GM12878 (cell line): ENCODE results near the gene BIRC6. TPM values are rescaled to one million over a fixed set of nuclear protein-coding genes. Genes with fewer than 3 reads are reported as not detected.

Experiments used
- BACH1 ChIP-seq: fragments of 450-650 bp; IDR thresholded peaks from 2 replicates; pipeline ENCODE4 v1.6.1; 2017; ENCODE audit warnings: mild to moderate bottlenecking, borderline replicate concordance
- BCL11A ChIP-seq: IDR thresholded peaks from 2 replicates; pipeline ENCODE4 v1.6.1; 2011; ENCODE audit warnings: low read depth, low read length
- CBX3 ChIP-seq: fragments of 200-600 bp; sonication (generic); IDR thresholded peaks from 2 replicates; pipeline ENCODE4 v1.6.1; 2016; ENCODE audit warnings: low read depth, borderline replicate concordance
- CBX5 ChIP-seq: sonication (generic); IDR thresholded peaks from 2 replicates; pipeline ENCODE4 v1.6.1; 2016; ENCODE audit warnings: low read depth, moderate library complexity, mild to moderate bottlenecking, inconsistent platforms
- CEBPB ChIP-seq, 2 experiments: fragments of 150-350 bp in 1 of 2; IDR thresholded peaks; 2 replicates each; pipeline ENCODE4 v1.6.1; 2012 to 2014; ENCODE audit warnings: low read depth in 2 of 2, low read length in 2 of 2, borderline replicate concordance in 1 of 2, inconsistent platforms in 1 of 2
- ELK1 ChIP-seq: IDR thresholded peaks from 2 replicates; pipeline ENCODE4 v1.6.1; 2012; ENCODE audit warnings: low read depth, low read length, improper control_type of control experiment
- FOXK2 ChIP-seq: fragments of 450-650 bp; IDR thresholded peaks from 2 replicates; pipeline ENCODE4 v1.6.1; 2017; ENCODE audit warnings: mild to moderate bottlenecking, moderate library complexity
- FOXM1 ChIP-seq: IDR thresholded peaks from 2 replicates; pipeline ENCODE4 v1.6.1; 2012; ENCODE audit warnings: low read depth, mild to moderate bottlenecking, inconsistent platforms, low read length, moderate library complexity
- GATAD2B ChIP-seq: fragments of 450-650 bp; conservative IDR thresholded peaks from 2 replicates; pipeline ENCODE4 v1.6.1; 2017; ENCODE audit warnings: low read depth, mild to moderate bottlenecking, moderate library complexity
- KLF5 ChIP-seq: fragments of 450-650 bp; IDR thresholded peaks from 2 replicates; pipeline ENCODE4 v1.6.1; 2014; ENCODE audit warnings: mild to moderate bottlenecking; ENCODE audit not compliant: partially characterized antibody
- MEF2B ChIP-seq: fragments of 450-650 bp; IDR thresholded peaks from 2 replicates; pipeline ENCODE4 v1.6.1; 2018; ENCODE audit warnings: mild to moderate bottlenecking, moderate library complexity; ENCODE audit not compliant: partially characterized antibody, poor library complexity, severe bottlenecking
- NFIC ChIP-seq: IDR thresholded peaks from 2 replicates; pipeline ENCODE4 v1.6.1; 2012; ENCODE audit warnings: low read depth, mild to moderate bottlenecking, inconsistent platforms, low read length, moderate library complexity
- NFYA ChIP-seq: IDR thresholded peaks from 2 replicates; pipeline ENCODE4 v1.6.1; 2011; ENCODE audit warnings: low read depth, mild to moderate bottlenecking, low read length, improper control_type of control experiment, borderline replicate concordance
- PML ChIP-seq: IDR thresholded peaks from 2 replicates; pipeline ENCODE4 v1.6.1; 2012; ENCODE audit warnings: low read length, inconsistent platforms
- POLR2AphosphoS5 ChIP-seq: IDR thresholded peaks from 2 replicates; pipeline ENCODE4 v1.6.1; 2011; ENCODE audit warnings: mild to moderate bottlenecking, low read length, inconsistent platforms
- RELB ChIP-seq: fragments of 450-650 bp; IDR thresholded peaks from 2 replicates; pipeline ENCODE4 v1.6.1; 2017; ENCODE audit warnings: low read depth, mild to moderate bottlenecking, moderate library complexity
- RUNX3 ChIP-seq: IDR thresholded peaks from 2 replicates; pipeline ENCODE4 v1.6.1; 2012; ENCODE audit warnings: low read length, inconsistent platforms
- SUPT20H ChIP-seq: IDR thresholded peaks from 2 replicates; pipeline ENCODE4 v1.6.1; 2011; ENCODE audit warnings: low read depth, mild to moderate bottlenecking, low read length, moderate library complexity, borderline replicate concordance; ENCODE audit not compliant: control insufficient read depth
- TAF1 ChIP-seq: IDR thresholded peaks from 2 replicates; pipeline ENCODE4 v1.6.1; 2011; ENCODE audit warnings: mild to moderate bottlenecking, low read depth, low read length, borderline replicate concordance
- ZBED1 ChIP-seq: IDR thresholded peaks from 2 replicates; pipeline ENCODE4 v1.6.1; 2016; ENCODE audit warnings: borderline replicate concordance
- ZNF274 ChIP-seq: IDR thresholded peaks from one replicate; pipeline ENCODE4 v1.8.0; 2011; ENCODE audit not compliant: insufficient read length, insufficient read depth
- polyA plus RNA-seq, 11 experiments: library from polyadenylated mRNA; depleted of rRNA in 4 of 11; unstranded in 6 of 11; stranded (reverse) in 5 of 11; fragments of >200 nt; fragmentation: Nextera tagmentation in 4 of 11; fragmentation: Illumina TruSeq in 1 of 11; extraction: Ambion mirVana in 4 of 11; extraction: Trizol in 1 of 11; gene quantifications; 1 replicate in 1 of 11; 2 replicates in 10 of 11; pipeline versions ENCODE4 v1.2.1 to v1.2.3, GENCODE V29; 2011 to 2016; ENCODE audit warnings: inconsistent platforms in 2 of 11, missing spikeins in 2 of 11, low read depth in 1 of 11
- total RNA-seq, 4 experiments: library from RNA; depleted of rRNA in 3 of 4; stranded (reverse); fragments of >200 nt in 3 of 4; fragmentation: Illumina TruSeq in 1 of 4; extraction: Trizol in 1 of 4; gene quantifications; 2 replicates each; pipeline versions ENCODE4 v1.2.1 to v1.2.3, GENCODE V29; 2013 to 2021
- TF ChIP-seq, protein P1 (sequence below): IDR thresholded peaks from 2 replicates; pipeline ENCODE4 v1.6.1; 2011; ENCODE audit warnings: borderline replicate concordance, low read depth, mild to moderate bottlenecking, moderate library complexity, mixed read lengths, low read length; ENCODE audit not compliant: insufficient read depth; ENCODE audit errors: extremely low read length
- TF ChIP-seq, protein P2 (sequence below): fragments of 450-650 bp; IDR thresholded peaks from 2 replicates; pipeline ENCODE4 v1.6.1; 2017; ENCODE audit warnings: mild to moderate bottlenecking, low read depth, inconsistent platforms; ENCODE audit not compliant: poor library complexity, severe bottlenecking
- TF ChIP-seq, protein P3 (sequence below): IDR thresholded peaks from 2 replicates; pipeline ENCODE4 v1.6.1; 2011; ENCODE audit warnings: mild to moderate bottlenecking, low read depth, low read length, moderate library complexity; ENCODE audit not compliant: insufficient replicate concordance

Gene BIRC6
- total and polyA plus RNA-seq, 10 of the 15 experiments (the other 5 are each of a cell fraction or from before 2014, with no cell fraction given), result 18.8 to 118 (median 55.0) TPM

DNA sequence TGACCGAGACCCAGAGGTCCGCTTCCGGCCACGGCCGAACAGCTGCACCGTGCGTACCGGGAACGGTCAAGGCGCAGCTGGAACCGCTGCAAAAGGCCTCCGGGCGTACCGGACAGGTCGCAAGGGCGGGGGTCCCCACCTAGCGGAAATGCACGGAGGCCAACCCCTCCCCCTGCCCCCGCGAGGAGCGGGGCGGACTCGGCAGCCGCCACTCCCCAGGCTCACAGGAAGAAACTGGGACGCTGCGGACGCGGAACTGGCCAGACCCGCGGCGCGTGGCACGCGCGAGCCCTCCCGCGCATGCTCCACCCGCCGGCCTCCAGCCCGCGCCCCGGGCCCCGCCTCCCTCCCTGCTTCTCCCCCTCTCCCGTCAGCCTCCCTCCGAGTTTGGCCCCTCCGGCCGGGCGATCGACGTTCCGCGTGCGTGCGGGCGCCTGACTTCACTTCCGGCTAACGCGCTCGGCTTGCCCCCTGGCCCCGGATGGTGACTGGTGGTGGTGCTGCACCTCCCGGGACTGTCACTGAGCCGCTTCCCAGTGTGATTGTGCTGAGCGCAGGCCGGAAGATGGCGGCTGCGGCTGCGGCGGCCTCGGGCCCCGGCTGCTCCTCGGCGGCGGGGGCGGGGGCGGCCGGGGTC lies at the start of gene BIRC6 (continued):
- TF ChIP-seq BCL11A, result no peak
- TF ChIP-seq FOXK2, result no peak
- peak; percentile 84 for TF ChIP-seq ELK1
- peak; percentile 66; the same call in 1 of the 2 replicates for TF ChIP-seq CBX5
- TF ChIP-seq ZBED1, result no peak; the same call in 1 of the 2 replicates
- TF ChIP-seq, protein P1, sequence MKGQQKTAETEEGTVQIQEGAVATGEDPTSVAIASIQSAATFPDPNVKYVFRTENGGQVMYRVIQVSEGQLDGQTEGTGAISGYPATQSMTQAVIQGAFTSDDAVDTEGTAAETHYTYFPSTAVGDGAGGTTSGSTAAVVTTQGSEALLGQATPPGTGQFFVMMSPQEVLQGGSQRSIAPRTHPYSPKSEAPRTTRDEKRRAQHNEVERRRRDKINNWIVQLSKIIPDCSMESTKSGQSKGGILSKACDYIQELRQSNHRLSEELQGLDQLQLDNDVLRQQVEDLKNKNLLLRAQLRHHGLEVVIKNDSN, result peak; percentile 23
- peak; percentile 49; the same call in 1 of the 2 replicates for TF ChIP-seq RELB
- TF ChIP-seq NFIC, result no peak
- peak; percentile 75; the same call in 1 of the 2 replicates for TF ChIP-seq PML
- no peak; the same call in 1 of the 2 replicates for TF ChIP-seq RUNX3
- peak; percentile 91 for TF ChIP-seq TAF1
- peak; percentile 97 for TF ChIP-seq GATAD2B
- no peak for TF ChIP-seq NFYA
- peak; percentile 81 for TF ChIP-seq BACH1
- no peak for TF ChIP-seq MEF2B
- TF ChIP-seq POLR2AphosphoS5, result peak; percentile 95
- no peak for TF ChIP-seq SUPT20H
- no peak for TF ChIP-seq FOXM1
- no peak for TF ChIP-seq KLF5
- TF ChIP-seq, protein P2, sequence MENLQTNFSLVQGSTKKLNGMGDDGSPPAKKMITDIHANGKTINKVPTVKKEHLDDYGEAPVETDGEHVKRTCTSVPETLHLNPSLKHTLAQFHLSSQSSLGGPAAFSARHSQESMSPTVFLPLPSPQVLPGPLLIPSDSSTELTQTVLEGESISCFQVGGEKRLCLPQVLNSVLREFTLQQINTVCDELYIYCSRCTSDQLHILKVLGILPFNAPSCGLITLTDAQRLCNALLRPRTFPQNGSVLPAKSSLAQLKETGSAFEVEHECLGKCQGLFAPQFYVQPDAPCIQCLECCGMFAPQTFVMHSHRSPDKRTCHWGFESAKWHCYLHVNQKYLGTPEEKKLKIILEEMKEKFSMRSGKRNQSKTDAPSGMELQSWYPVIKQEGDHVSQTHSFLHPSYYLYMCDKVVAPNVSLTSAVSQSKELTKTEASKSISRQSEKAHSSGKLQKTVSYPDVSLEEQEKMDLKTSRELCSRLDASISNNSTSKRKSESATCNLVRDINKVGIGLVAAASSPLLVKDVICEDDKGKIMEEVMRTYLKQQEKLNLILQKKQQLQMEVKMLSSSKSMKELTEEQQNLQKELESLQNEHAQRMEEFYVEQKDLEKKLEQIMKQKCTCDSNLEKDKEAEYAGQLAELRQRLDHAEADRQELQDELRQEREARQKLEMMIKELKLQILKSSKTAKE, result no peak
- no peak for TF ChIP-seq CBX3
- TF ChIP-seq ZNF274, result no peak
- TF ChIP-seq, protein P3, sequence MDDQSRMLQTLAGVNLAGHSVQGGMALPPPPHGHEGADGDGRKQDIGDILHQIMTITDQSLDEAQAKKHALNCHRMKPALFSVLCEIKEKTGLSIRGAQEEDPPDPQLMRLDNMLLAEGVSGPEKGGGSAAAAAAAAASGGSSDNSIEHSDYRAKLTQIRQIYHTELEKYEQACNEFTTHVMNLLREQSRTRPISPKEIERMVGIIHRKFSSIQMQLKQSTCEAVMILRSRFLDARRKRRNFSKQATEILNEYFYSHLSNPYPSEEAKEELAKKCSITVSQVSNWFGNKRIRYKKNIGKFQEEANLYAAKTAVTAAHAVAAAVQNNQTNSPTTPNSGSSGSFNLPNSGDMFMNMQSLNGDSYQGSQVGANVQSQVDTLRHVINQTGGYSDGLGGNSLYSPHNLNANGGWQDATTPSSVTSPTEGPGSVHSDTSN, result no peak
- no peak for TF ChIP-seq CEBPB (IDR thresholded peaks at IDR 0.05; ENCODE audit: borderline replicate concordance in 1 of 2, low read depth in 2 of 2, low read length in 2 of 2)
